SK-N-SH (cell line): ENCODE data around the gene CAMK1. TPM values are rescaled to one million over a fixed set of nuclear protein-coding genes. Genes with fewer than 3 reads are reported as not detected.

Experiments used
- CTCF ChIA-PET: fragments of 300-600, 350-600 bp; formaldehyde crosslinking; extraction: SDS; loops from one replicate; lab custom pipeline; 2021; lab: Yijun Ruan, JAX
- POLR2A ChIA-PET: fragments of 350-600 bp; sonication (Branson Sonifier 250); formaldehyde crosslinking; extraction: SDS; loops from one replicate; lab custom pipeline; 2020; ENCODE audit warnings: antibody characterized with exemption, inconsistent platforms; lab: Yijun Ruan, JAX
- DNase-seq: peaks from one replicate; pipeline ENCODE4 v3.0.0; 2012
- H2AFZ ChIP-seq: fragments of 200-600 bp; sonication (generic); 2 replicates; pipeline ENCODE4 v1.8.1; 2016; ENCODE audit warnings: antibody characterized with exemption, mild to moderate bottlenecking, low read depth
- H3F3A ChIP-seq: fragments of 200-600 bp; sonication (generic); replicated peaks from 2 replicates; pipeline ENCODE3; 2016; ENCODE audit warnings: antibody characterized with exemption, mild to moderate bottlenecking; ENCODE audit not compliant: insufficient read depth
- H3K27ac ChIP-seq, 2 experiments: fragments of 200-500 bp in 1 of 2; fragments of 200-600 bp in 1 of 2; sonication (Bioruptor generic) in 1 of 2; sonication (generic), shearing (Covaris generic) in 1 of 2; 2 replicates each; pipeline versions ENCODE4 v1.5.1 to v1.6.1; 2014 to 2016; ENCODE audit warnings: low read depth in 2 of 2, inconsistent platforms in 1 of 2, low read length in 1 of 2, mild to moderate bottlenecking in 1 of 2, mixed read lengths in 1 of 2
- H3K27me3 ChIP-seq: fragments of 200-600 bp; sonication (generic), shearing (Covaris generic); 2 replicates; pipeline ENCODE4 v1.6.1; 2016; ENCODE audit warnings: mixed run types; ENCODE audit not compliant: insufficient read depth
- H3K36me3 ChIP-seq, 2 experiments: fragments of 200-500 bp in 1 of 2; fragments of 200-600 bp in 1 of 2; sonication (Bioruptor generic) in 1 of 2; sonication (generic) in 1 of 2; replicated peaks in 1 of 2; 2 replicates each; pipeline versions ENCODE3 to v1.5.1; 2014 to 2016; ENCODE audit warnings: low read length in 1 of 2, mild to moderate bottlenecking in 1 of 2; ENCODE audit not compliant: insufficient read depth in 2 of 2, control insufficient read depth in 1 of 2
- H3K4me1 ChIP-seq, 2 experiments: fragments of 200-500 bp in 1 of 2; fragments of 200-600 bp in 1 of 2; sonication (Bioruptor generic) in 1 of 2; sonication (generic), shearing (Covaris generic) in 1 of 2; 2 replicates each; pipeline versions ENCODE4 v1.5.1 to v1.6.1; 2014 to 2016; ENCODE audit warnings: low read depth in 1 of 2, low read length in 1 of 2, mixed run types in 1 of 2; ENCODE audit not compliant: insufficient read depth in 2 of 2, control insufficient read depth in 1 of 2
- H3K4me2 ChIP-seq: fragments of 200-600 bp; sonication (generic), shearing (Covaris generic); 2 replicates; pipeline ENCODE4 v1.6.1; 2017; ENCODE audit warnings: mixed run types
- H3K4me3 ChIP-seq, 2 experiments: fragments of 200-500 bp in 1 of 2; fragments of 200-600 bp in 1 of 2; sonication (Bioruptor generic) in 1 of 2; sonication (generic), shearing (Covaris generic) in 1 of 2; 2 replicates each; pipeline versions ENCODE4 v1.5.1 to v1.8.1; 2014 to 2016; ENCODE audit warnings: low read depth in 2 of 2, inconsistent platforms in 1 of 2, low read length in 1 of 2, mild to moderate bottlenecking in 1 of 2, mixed read lengths in 1 of 2, moderate library complexity in 1 of 2
- H3K79me2 ChIP-seq: fragments of 200-600 bp; sonication (generic); 2 replicates; pipeline ENCODE4 v1.8.1; 2017; ENCODE audit warnings: mild to moderate bottlenecking; ENCODE audit not compliant: insufficient read depth
- H3K9ac ChIP-seq: fragments of 200-600 bp; sonication (generic); 2 replicates; pipeline ENCODE4 v1.6.1; 2017; ENCODE audit warnings: mixed run types
- H3K9me2 ChIP-seq: fragments of 200-600 bp; sonication (generic); 2 replicates; pipeline ENCODE4 v1.6.1; 2017; ENCODE audit warnings: mixed run types
- H3K9me3 ChIP-seq: fragments of 200-600 bp; sonication (generic); 2 replicates; pipeline ENCODE4 v1.6.1; 2017; ENCODE audit warnings: mixed run types, mild to moderate bottlenecking, moderate library complexity
- H4K20me1 ChIP-seq: fragments of 200-600 bp; sonication (generic); 2 replicates; pipeline ENCODE4 v1.6.1; 2017; ENCODE audit warnings: mild to moderate bottlenecking, mixed run types; ENCODE audit not compliant: insufficient read depth
- CHD2 ChIP-seq: fragments of 150-350 bp; IDR thresholded peaks from 2 replicates; pipeline ENCODE4 v1.6.1; 2018; ENCODE audit warnings: low read length; ENCODE audit not compliant: partially characterized antibody
- CTCF ChIP-seq: fragments of 200-600 bp; sonication (generic); IDR thresholded peaks from 2 replicates; pipeline ENCODE4 v1.6.1; 2017; ENCODE audit warnings: antibody characterized with exemption, mild to moderate bottlenecking, moderate library complexity
- ELF1 ChIP-seq: IDR thresholded peaks from 2 replicates; pipeline ENCODE4 v1.4.0; 2012
- EP300 ChIP-seq, 2 experiments: IDR thresholded peaks; 2 replicates each; pipeline versions ENCODE4 v1.4.0 to v1.6.1; 2012; ENCODE audit warnings: borderline replicate concordance in 1 of 2, low read depth in 1 of 2, low read length in 1 of 2
- EZH2phosphoT487 ChIP-seq: fragments of 200-600 bp; sonication (generic); IDR thresholded peaks from 2 replicates; pipeline ENCODE4 v1.6.1; 2017; ENCODE audit warnings: low read depth, mixed run types, mild to moderate bottlenecking, antibody characterized with exemption, moderate library complexity, borderline replicate concordance
- FOXJ3 ChIP-seq: sonication (generic); formaldehyde crosslinking; IDR thresholded peaks from 2 replicates; pipeline ENCODE4 v1.5.1; 2020; ENCODE audit warnings: mild to moderate bottlenecking, missing genetic modification reagents
- GABPA ChIP-seq: IDR thresholded peaks from 2 replicates; pipeline ENCODE4 v1.4.0; 2012; ENCODE audit warnings: low read depth, mild to moderate bottlenecking
- GATA2 ChIP-seq: sonication (generic); formaldehyde crosslinking; IDR thresholded peaks from 2 replicates; pipeline ENCODE4 v1.5.0; 2020; ENCODE audit warnings: mild to moderate bottlenecking, missing genetic modification reagents
- JUND ChIP-seq: IDR thresholded peaks from 2 replicates; pipeline ENCODE4 v1.4.0; 2012
- MAX ChIP-seq: IDR thresholded peaks from 2 replicates; pipeline ENCODE4 v1.4.0; 2012; ENCODE audit warnings: low read depth
- MEF2A ChIP-seq: IDR thresholded peaks from 2 replicates; pipeline ENCODE4 v1.4.0; 2012; ENCODE audit warnings: low read depth, borderline replicate concordance
- MXI1 ChIP-seq: IDR thresholded peaks from 2 replicates; pipeline ENCODE4 v1.6.1; 2012; ENCODE audit warnings: mild to moderate bottlenecking, low read depth, low read length, improper control_type of control experiment
- NFIC ChIP-seq: IDR thresholded peaks from 2 replicates; pipeline ENCODE4 v1.4.0; 2012; ENCODE audit warnings: borderline replicate concordance
- NRF1 ChIP-seq: IDR thresholded peaks from 2 replicates; pipeline ENCODE4 v1.6.1; 2012; ENCODE audit warnings: low read depth, mild to moderate bottlenecking, low read length
- POLR2AphosphoS5 ChIP-seq: IDR thresholded peaks from 2 replicates; pipeline ENCODE4 v1.6.1; 2012; ENCODE audit warnings: low read depth, low read length
- RAD21 ChIP-seq: IDR thresholded peaks from 2 replicates; pipeline ENCODE4 v1.6.1; 2012; ENCODE audit warnings: mild to moderate bottlenecking, low read length
- RCOR1 ChIP-seq: fragments of 150-350 bp; IDR thresholded peaks from 2 replicates; pipeline ENCODE4 v1.6.1; 2017; ENCODE audit warnings: antibody characterized with exemption, low read length
- REST ChIP-seq: IDR thresholded peaks from 2 replicates; pipeline ENCODE4 v1.6.1; 2012; ENCODE audit warnings: mild to moderate bottlenecking, low read depth, low read length, moderate library complexity
- RXRA ChIP-seq: IDR thresholded peaks from 2 replicates; pipeline ENCODE4 v1.4.0; 2012; ENCODE audit warnings: low read depth, mild to moderate bottlenecking, borderline replicate concordance
- SMC3 ChIP-seq: IDR thresholded peaks from 2 replicates; pipeline ENCODE4 v1.6.1; 2012; ENCODE audit warnings: low read depth, low read length, improper control_type of control experiment
- TCF12 ChIP-seq: IDR thresholded peaks from 2 replicates; pipeline ENCODE4 v1.4.0; 2012
- TEAD4 ChIP-seq: IDR thresholded peaks from 2 replicates; pipeline ENCODE4 v1.4.0; 2012; ENCODE audit warnings: mild to moderate bottlenecking, borderline replicate concordance; ENCODE audit not compliant: insufficient read depth
- YY1 ChIP-seq: IDR thresholded peaks from 2 replicates; pipeline ENCODE4 v1.4.0; 2012; ENCODE audit warnings: low read depth, mild to moderate bottlenecking
- ZBTB33 ChIP-seq: IDR thresholded peaks from 2 replicates; pipeline ENCODE4 v1.4.0; 2012; ENCODE audit warnings: low read depth, borderline replicate concordance
- whole genome bisulfite sequencing: methylation state at CpG from one replicate; pipeline ENCODE4 v1.1.6; 2017; ENCODE audit warnings: low lambda C conversion rate; 5-methylcytosine and 5-hydroxymethylcytosine counted together
- polyA plus RNA-seq, 3 experiments: library from polyadenylated mRNA; depleted of rRNA; stranded (reverse); fragments of >200 nt; gene quantifications; 2 replicates each; pipeline ENCODE4 v1.2.3, GENCODE V29; 2012

The CAMK1 gene
- polyA plus RNA-seq, 1 of the 3 experiments (the other 2 are of a cell fraction) = 47.1 TPM

GRCh38 chr3:9749645-9750555, 19.8 kb downstream of the CAMK1 start, which contains the start of gene OGG1:
Gene OGG1 (plus strand): TSS chr3:9749952. CDS start chr3:9750287, 335 bp downstream.
- Histone ChIP-seq H3K9me2 (no peaks in the 10 kb centered on the region), H3K4me3 (peak within 1 kb of the TSS; percentile 79 to 99), H3K79me2 (peaks cover 31% of the 10 kb centered on the region), H3F3A (peaks cover 30% of the 10 kb centered on the region), H3K4me1 (peaks cover 17 to 24% of the 10 kb centered on the region in 2 experiments), H3K4me2 (peak within 1 kb of the TSS; percentile 97), H3K9ac (peak within 1 kb of the TSS; percentile 74), H3K9me3 (no peaks in the 10 kb centered on the region), H3K27ac (peak within 1 kb of the TSS; percentile 93 to 99), H2AFZ (peak within 1 kb of the TSS; percentile 90), H3K27me3 (no peaks in the 10 kb centered on the region), H4K20me1 (no peaks in the 10 kb centered on the region), H3K36me3 (peaks cover 37 to 48% of the 10 kb centered on the region in 2 experiments)
- CTCF ChIA-PET = interaction anchor here (0.9 to 1.3 kb wide), 4 partner anchors 17 to 29 kb away, joined by 3 to 5 read pairs (median 4); partner anchors contain the start of gene BRPF1
- peak; percentile 97 for DNase-seq
- 1% methylated on average over 37 of the region's 60 CpGs for WGBS
- POLR2A ChIA-PET = interaction anchor here (0.6 to 3.3 kb wide), 16 partner anchors 12 to 387 kb away, joined by 3 to 22 read pairs (median 4); partner anchors contain the start of genes ARPC4, BRPF1, CAMK1 and MTMR14
- TF ChIP-seq GATA2 (CRISPR knock-in tag) = no peak
- peak; percentile 58; the same call in 1 of the 2 replicates for TF ChIP-seq FOXJ3 (CRISPR knock-in tag)
- peak; percentile 72 for TF ChIP-seq POLR2AphosphoS5
- TF ChIP-seq TEAD4 = no peak
- TF ChIP-seq MEF2A = no peak
- TF ChIP-seq CHD2 = peak; percentile 51
- peak; percentile 92 for TF ChIP-seq MXI1
- peak; percentile 60 for TF ChIP-seq ELF1
- TF ChIP-seq NFIC = peak; percentile 91
- TF ChIP-seq CTCF = no peak
- peak; percentile 83 for TF ChIP-seq MAX
- TF ChIP-seq ZBTB33 = no peak
- TF ChIP-seq SMC3 = peak; percentile 2; the same call in 1 of the 2 replicates
- peak; percentile 35; the same call in 1 of the 2 replicates for TF ChIP-seq RCOR1
- peak; percentile 76 for TF ChIP-seq GABPA
- no peak for TF ChIP-seq RXRA
- TF ChIP-seq NRF1 = peak; percentile 52
- TF ChIP-seq TCF12 = peak; percentile 90
- TF ChIP-seq YY1 = 0 out of 2 replicates have a peak, but pooled peaks have one; percentile 13
- TF ChIP-seq EP300 (IDR thresholded peaks at IDR 0.05; ENCODE audit: borderline replicate concordance in 1 of 2, low read depth in 1 of 2, low read length in 1 of 2) = peak in 1 of 2 experiments; percentile 32; a peak in 2 of 4 replicates
- no peak for TF ChIP-seq EZH2phosphoT487
- no peak; the same call in 1 of the 2 replicates for TF ChIP-seq JUND
- no peak for TF ChIP-seq RAD21
- no peak for TF ChIP-seq REST
